ENCODE data around the gene CHRDL2.

Gene CHRDL2

DNA sequence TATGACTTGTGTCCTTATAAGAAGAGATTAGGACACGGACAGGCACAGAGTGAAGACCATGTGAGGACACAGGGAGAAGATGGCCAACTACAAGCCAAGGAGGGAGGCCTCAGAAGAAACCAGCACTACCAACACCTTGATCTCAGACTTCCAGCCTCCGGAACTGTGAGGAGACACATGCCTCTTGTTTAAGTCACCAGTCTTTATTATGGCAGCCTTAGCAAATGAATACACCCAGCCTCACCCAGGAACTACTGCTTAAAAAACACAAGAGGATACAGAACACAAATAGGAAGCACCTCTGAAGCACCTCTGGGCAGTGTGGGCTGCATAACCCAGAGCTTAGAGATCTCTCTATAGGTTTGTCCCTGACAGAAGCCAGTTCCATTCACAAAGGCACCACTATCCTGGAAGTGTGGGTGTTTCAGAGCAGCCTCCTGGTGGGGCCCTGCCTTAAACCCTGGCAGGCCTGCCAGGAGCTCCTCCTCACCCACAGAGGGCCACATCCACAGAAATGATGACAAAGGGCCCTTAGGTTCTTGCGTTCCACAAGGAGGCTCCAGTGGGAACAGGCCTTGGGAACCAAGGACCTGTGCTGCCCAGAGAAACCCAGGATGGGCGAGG lies 58.8 kb downstream of the CHRDL2 start:
- no peaks in the 10 kb centered on the region for H3K36me3 ChIP-seq (ENCODE audit: control insufficient read depth in 2 of 2, insufficient read depth in 1 of 2, low read length in 2 of 2)
- H3K4me1 ChIP-seq (ENCODE audit: control insufficient read depth, insufficient read depth, low read length), result no peaks in the 10 kb centered on the region
- TF ChIP-seq, protein P1, sequence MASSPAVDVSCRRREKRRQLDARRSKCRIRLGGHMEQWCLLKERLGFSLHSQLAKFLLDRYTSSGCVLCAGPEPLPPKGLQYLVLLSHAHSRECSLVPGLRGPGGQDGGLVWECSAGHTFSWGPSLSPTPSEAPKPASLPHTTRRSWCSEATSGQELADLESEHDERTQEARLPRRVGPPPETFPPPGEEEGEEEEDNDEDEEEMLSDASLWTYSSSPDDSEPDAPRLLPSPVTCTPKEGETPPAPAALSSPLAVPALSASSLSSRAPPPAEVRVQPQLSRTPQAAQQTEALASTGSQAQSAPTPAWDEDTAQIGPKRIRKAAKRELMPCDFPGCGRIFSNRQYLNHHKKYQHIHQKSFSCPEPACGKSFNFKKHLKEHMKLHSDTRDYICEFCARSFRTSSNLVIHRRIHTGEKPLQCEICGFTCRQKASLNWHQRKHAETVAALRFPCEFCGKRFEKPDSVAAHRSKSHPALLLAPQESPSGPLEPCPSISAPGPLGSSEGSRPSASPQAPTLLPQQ (tag by site-specific recombination; IDR thresholded peaks at IDR 0.05), result peak; percentile 59; the same call in 1 of the 2 replicates
- TF ChIP-seq ZNF623 (tag by site-specific recombination; IDR thresholded peaks at IDR 0.05) (no peak), ZFHX2 (tag by site-specific recombination; conservative IDR thresholded peaks at IDR 0.05) (peak; percentile 40)
- H3K4me3 ChIP-seq (ENCODE audit: low read depth, low read length), result no peak overlapping the region
- H3K9me3 ChIP-seq (ENCODE audit: control insufficient read depth, insufficient read depth, low read depth, low read length), result no peaks in the 10 kb centered on the region
- CTCF ChIA-PET, result interaction anchor here (0.7 to 2.0 kb wide), 3 partner anchors 30 to 258 kb away, joined by 3 to 10 read pairs (median 5); no protein-coding TSS in a partner anchor
- no peak overlapping the region for H3K27ac ChIP-seq (ENCODE audit: extremely low read depth, low read depth, low read length)
- POLR2A ChIA-PET, result interaction anchor here (1.0 kb wide), 1 partner anchor 80 kb away, joined by 3 read pairs; the partner anchor contains the start of gene POLD3

- CTCF ChIA-PET, result interaction anchor here (0.6 to 1.1 kb wide), 3 partner anchors 31 to 258 kb away, joined by 3 to 5 read pairs (median 3); no protein-coding TSS in a partner anchor
- POLR2A ChIA-PET, result no interaction called here
- H3K36me3 ChIP-seq (ENCODE audit: control insufficient read depth in 2 of 2, insufficient read depth in 1 of 2, low read length in 2 of 2), result no peaks in the 10 kb centered on the region
- no peak overlapping the region for H3K4me3 ChIP-seq (ENCODE audit: low read depth, low read length)
- TF ChIP-seq ZFHX2 (tag by site-specific recombination; conservative IDR thresholded peaks at IDR 0.05), result peak; percentile 51; the same call in 1 of the 2 replicates
- no peak for TF ChIP-seq ZFP69B (tag by site-specific recombination; IDR thresholded peaks at IDR 0.05)
- H3K4me1 ChIP-seq (ENCODE audit: control insufficient read depth, insufficient read depth, low read length), result no peaks in the 10 kb centered on the region
- H3K9me3 ChIP-seq (ENCODE audit: control insufficient read depth, insufficient read depth, low read depth, low read length), result no peaks in the 10 kb centered on the region
- H3K27ac ChIP-seq (ENCODE audit: extremely low read depth, low read depth, low read length), result no peak overlapping the region
Observed at GRCh38 chr11:74671520-74672196, 59.6 kb downstream of the CHRDL2 start.

- POLR2A ChIA-PET, result no interaction called here
- CTCF ChIA-PET, result no interaction called here
Observed at GRCh38 chr11:74670171-74670570, 61.1 kb downstream of the CHRDL2 start.

More at GRCh38 chr11:74670171-74670570, 61.1 kb downstream of the CHRDL2 start:
- Histone ChIP-seq H3K4me1 (ENCODE audit: control insufficient read depth, insufficient read depth, low read length) (no peaks in the 10 kb centered on the region), H3K9me3 (ENCODE audit: control insufficient read depth, insufficient read depth, low read depth, low read length) (no peaks in the 10 kb centered on the region), H3K36me3 (ENCODE audit: control insufficient read depth in 2 of 2, insufficient read depth in 1 of 2, low read length in 2 of 2) (no peaks in the 10 kb centered on the region), H3K27ac (ENCODE audit: extremely low read depth, low read depth, low read length) (no peak overlapping the region), H3K4me3 (ENCODE audit: low read depth, low read length) (no peak overlapping the region)
- TF ChIP-seq YY1 (tag by site-specific recombination; IDR thresholded peaks at IDR 0.05) (no peak), ZNF433 (tag by site-specific recombination; IDR thresholded peaks at IDR 0.05; ENCODE audit: low read depth) (no peak), ZNF521 (tag by site-specific recombination; IDR thresholded peaks at IDR 0.05) (no peak), RBAK (tag by site-specific recombination; IDR thresholded peaks at IDR 0.05) (no peak), ZNF530 (tag by site-specific recombination; IDR thresholded peaks at IDR 0.05; ENCODE audit: low read depth) (no peak), ZNF585B (tag by site-specific recombination; IDR thresholded peaks at IDR 0.05) (no peak), ZNF202 (tag by site-specific recombination; IDR thresholded peaks at IDR 0.05; ENCODE audit: borderline replicate concordance) (no peak), ZNF354C (tag by site-specific recombination; IDR thresholded peaks at IDR 0.05; ENCODE audit: borderline replicate concordance, low read depth) (no peak), KLF16 (tag by site-specific recombination; IDR thresholded peaks at IDR 0.05) (no peak), ATF2 (tag by site-specific recombination; IDR thresholded peaks at IDR 0.05; ENCODE audit: low read depth) (no peak), GLIS1 (tag by site-specific recombination; IDR thresholded peaks at IDR 0.05) (no peak), ZSCAN30 (tag by site-specific recombination; IDR thresholded peaks at IDR 0.05) (no peak), ZNF223 (tag by site-specific recombination; IDR thresholded peaks at IDR 0.05) (no peak)
- TF ChIP-seq, protein P2, sequence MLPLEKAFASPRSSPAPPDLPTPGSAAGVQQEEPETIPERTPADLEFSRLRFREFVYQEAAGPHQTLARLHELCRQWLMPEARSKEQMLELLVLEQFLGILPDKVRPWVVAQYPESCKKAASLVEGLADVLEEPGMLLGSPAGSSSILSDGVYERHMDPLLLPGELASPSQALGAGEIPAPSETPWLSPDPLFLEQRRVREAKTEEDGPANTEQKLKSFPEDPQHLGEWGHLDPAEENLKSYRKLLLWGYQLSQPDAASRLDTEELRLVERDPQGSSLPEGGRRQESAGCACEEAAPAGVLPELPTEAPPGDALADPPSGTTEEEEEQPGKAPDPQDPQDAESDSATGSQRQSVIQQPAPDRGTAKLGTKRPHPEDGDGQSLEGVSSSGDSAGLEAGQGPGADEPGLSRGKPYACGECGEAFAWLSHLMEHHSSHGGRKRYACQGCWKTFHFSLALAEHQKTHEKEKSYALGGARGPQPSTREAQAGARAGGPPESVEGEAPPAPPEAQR (tag by site-specific recombination; IDR thresholded peaks at IDR 0.05), result no peak
- TF ChIP-seq, protein P3, sequence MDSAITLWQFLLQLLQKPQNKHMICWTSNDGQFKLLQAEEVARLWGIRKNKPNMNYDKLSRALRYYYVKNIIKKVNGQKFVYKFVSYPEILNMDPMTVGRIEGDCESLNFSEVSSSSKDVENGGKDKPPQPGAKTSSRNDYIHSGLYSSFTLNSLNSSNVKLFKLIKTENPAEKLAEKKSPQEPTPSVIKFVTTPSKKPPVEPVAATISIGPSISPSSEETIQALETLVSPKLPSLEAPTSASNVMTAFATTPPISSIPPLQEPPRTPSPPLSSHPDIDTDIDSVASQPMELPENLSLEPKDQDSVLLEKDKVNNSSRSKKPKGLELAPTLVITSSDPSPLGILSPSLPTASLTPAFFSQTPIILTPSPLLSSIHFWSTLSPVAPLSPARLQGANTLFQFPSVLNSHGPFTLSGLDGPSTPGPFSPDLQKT (IDR thresholded peaks at IDR 0.05; ENCODE audit: borderline replicate concordance, low read depth, low read length), result no peak
